ENCODE results near the gene PCNP. TPM values are rescaled to one million over a fixed set of nuclear protein-coding genes. Genes with fewer than 3 reads are reported as not detected.

The PCNP gene
- total RNA-seq, 4 donors from 2014 or later, result 104 to 126 (median 117) TPM

DNA sequence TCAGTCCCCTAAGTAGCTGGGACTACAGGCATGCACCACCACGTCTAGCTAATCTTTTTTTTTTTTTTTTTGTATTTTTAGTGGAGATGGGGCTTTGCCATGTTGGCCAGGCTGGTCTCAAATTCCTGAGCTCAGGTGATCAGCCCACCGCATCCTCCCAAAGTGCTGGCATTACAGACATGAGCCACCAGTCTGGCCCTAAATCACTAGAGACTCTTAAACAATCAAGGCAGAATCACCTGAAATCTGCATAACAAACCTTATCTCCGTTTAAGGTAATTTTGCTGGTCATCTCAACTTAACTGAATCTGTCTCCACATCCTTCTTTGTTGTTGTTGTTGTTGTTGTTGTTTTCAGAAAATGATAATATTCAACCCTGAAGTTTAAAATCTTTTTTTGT, 17.9 kb upstream of the PCNP start:
- Histone ChIP-seq H3K4me3 (no peak overlapping the region), H3K9me3 (no peaks in the 10 kb centered on the region), H3K27me3 (peaks cover 0 to 36% of the 10 kb centered on the region in 2 donors), H3K27ac (no peak overlapping the region), H3K36me3 (no peaks in the 10 kb centered on the region), H3K4me1 (peaks cover 0 to 4% (median 0%) of the 10 kb centered on the region in 4 donors)
- TF ChIP-seq EP300 (IDR thresholded peaks at IDR 0.05) (no peak), POLR2A (IDR thresholded peaks at IDR 0.05) (no peak)
- TF ChIP-seq, protein P1, sequence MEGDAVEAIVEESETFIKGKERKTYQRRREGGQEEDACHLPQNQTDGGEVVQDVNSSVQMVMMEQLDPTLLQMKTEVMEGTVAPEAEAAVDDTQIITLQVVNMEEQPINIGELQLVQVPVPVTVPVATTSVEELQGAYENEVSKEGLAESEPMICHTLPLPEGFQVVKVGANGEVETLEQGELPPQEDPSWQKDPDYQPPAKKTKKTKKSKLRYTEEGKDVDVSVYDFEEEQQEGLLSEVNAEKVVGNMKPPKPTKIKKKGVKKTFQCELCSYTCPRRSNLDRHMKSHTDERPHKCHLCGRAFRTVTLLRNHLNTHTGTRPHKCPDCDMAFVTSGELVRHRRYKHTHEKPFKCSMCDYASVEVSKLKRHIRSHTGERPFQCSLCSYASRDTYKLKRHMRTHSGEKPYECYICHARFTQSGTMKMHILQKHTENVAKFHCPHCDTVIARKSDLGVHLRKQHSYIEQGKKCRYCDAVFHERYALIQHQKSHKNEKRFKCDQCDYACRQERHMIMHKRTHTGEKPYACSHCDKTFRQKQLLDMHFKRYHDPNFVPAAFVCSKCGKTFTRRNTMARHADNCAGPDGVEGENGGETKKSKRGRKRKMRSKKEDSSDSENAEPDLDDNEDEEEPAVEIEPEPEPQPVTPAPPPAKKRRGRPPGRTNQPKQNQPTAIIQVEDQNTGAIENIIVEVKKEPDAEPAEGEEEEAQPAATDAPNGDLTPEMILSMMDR (IDR thresholded peaks at IDR 0.05), result no peak
- no peak for DNase-seq (ENCODE audit: low spot score in 2 of 2)
- WGBS, 2 donors, result 44 to 45% methylated on average over 3 of the region's 3 CpGs

DNA sequence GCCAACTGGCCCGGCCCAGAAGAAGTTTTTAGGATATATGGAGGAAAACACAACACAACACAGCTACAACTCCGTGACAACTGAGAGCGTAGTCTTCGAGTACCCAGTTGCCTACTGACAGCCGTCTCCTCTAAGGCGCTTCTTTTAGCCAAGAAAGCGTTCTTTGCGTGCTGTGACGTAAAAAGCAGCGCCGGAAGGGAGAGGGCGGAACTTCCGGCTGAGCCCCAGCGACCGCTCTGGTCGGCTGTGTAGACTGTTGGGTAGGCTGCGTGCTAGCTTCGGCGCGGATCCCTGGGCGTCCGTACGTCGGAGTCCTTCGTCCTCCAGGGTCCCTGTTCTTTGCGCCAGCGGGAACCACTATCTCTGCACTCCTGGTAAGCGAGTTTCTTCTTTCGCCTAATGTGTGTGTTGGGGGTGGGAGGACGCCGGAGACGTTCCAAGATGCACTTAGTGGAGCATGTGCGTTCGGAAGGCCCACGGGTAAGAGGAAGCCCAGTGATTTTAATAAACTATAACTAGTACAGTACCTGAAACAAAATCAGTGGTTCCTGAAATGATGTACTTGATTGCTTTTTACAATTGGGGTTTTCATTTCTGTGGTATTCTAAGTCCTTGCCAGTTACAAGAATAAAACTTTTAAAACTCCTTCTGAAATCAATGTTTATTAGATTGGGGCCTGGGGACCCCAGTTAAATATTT, 12.2 kb upstream of the PCNP start, which contains the start of gene TRMT10C:
Gene TRMT10C (plus strand): TSS at position 239 of the 699 bp plus-strand sequence. CDS start 2,914 bp downstream, outside the sequence.
- Histone ChIP-seq H3K36me3 (peaks cover 0 to 22% (median 0%) of the 10 kb centered on the region in 3 donors), H3K9me3 (no peaks in the 10 kb centered on the region), H3K27me3 (peaks cover 0 to 19% of the 10 kb centered on the region in 2 donors), H3K4me1 (peaks cover 0 to 25% (median 6%) of the 10 kb centered on the region in 4 donors), H3K4me3 (peak within 1 kb of the TSS; percentile 58 to 89 (median 80)), H3K27ac (peak within 1 kb of the TSS; percentile 86 to 97 (median 91))
- WGBS, 2 donors, result 1% methylated on average over 35 of the region's 35 CpGs
- TF ChIP-seq EP300 (IDR thresholded peaks at IDR 0.05) (peak; percentile 53 to 94), POLR2A (IDR thresholded peaks at IDR 0.05) (peak; percentile 32 to 73)
- TF ChIP-seq, protein P1 (IDR thresholded peaks at IDR 0.05), result no peak
- peak; percentile 62 to 83 for DNase-seq (ENCODE audit: low spot score in 2 of 2)

DNA sequence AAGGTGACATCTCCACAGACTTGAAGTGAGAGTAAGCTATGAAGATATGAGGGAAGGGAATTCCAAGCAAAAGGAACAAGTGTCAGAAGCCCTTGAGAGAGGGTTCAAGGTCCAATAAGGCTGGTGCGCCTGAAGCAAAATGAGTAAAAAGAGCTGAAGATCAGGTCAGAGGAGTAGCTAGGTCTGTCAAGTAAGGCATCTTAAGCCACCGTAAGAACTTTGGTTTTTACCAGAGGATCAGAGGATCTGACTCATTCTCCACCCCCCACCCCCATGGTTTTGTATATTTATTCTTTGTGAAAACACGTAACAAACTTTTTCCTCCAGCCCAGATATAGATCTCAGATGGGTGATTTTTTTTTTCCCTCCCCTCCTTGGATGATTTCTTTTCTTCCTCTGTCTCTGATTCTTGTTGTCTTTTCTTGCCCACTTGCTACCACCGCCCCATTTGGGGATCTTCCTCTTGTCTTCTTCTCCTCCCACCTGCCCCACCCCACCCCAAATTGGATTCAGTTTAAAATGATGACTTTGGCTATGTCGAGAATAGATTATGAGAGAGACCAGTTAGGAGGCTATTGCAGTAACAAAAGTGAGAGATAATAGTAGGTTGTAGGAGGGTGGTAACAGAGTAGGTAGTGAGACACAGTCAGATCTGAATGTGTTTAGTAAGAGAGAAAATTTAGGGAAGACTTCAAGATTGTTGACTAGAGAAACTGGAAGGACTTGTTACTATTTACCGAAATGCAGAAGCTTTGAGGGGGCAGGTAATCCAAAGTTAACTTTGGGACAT, 6.3 kb upstream of the PCNP start:
- no peak for TF ChIP-seq POLR2A (IDR thresholded peaks at IDR 0.05)
- TF ChIP-seq, protein P1 (IDR thresholded peaks at IDR 0.05), result no peak
- no peak for TF ChIP-seq EP300 (IDR thresholded peaks at IDR 0.05)
- Histone ChIP-seq H3K9me3 (no peaks in the 10 kb centered on the region), H3K4me1 (peaks cover 0 to 14% (median 6%) of the 10 kb centered on the region in 4 donors), H3K27me3 (no peaks in the 10 kb centered on the region), H3K4me3 (no peak overlapping the region), H3K27ac (no peak overlapping the region), H3K36me3 (peaks cover 0 to 32% (median 0%) of the 10 kb centered on the region in 3 donors)
- 85 to 88% methylated on average over 6 of the region's 6 CpGs for WGBS, 2 donors
- no peak for DNase-seq (ENCODE audit: low spot score in 2 of 2)

DNA sequence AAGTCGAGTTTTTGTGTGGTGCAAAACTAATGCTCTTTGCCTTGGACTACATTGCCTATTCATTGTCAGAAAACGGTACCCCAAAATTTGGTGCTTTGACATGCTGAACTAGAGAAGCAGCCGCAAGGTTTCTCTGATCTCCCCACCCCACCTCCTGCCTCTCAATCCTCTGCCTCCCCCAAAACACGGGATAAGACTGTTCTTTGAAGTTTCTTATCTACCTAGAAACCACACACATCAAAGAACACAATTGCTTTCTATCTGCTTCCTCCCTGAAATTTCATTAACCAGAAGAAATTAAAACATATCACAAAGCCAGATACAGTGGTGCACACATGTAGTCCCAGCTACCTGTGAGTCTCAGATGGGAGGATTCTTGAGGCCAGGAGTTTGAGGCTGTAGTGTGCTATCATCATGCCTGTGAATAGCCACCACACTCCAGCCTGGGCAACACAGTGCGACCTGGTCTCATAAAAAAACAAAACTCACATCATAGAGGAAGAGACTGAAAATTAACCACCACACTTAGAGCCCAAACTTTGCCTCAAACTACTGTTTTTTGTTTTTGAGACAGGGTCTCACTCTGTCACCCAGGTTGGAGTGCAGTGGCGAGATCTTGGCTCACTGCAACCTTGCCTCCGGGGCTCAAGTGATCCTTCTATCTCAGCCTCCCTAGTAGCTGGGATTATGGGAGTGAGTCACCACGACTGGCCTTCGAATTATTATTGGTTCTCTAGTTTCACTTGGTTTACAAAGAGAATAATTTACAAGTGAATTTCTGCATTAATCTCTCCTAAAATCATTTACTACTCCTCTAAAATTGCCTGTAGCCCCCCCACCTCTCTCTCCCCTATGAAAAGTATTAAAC, 2.7 kb upstream of the PCNP start:
- peaks cover 0 to 24% (median 15%) of the 10 kb centered on the region in 4 donors for H3K4me1 ChIP-seq
- TF ChIP-seq, protein P1 (IDR thresholded peaks at IDR 0.05), result no peak
- no peak for TF ChIP-seq EP300 (IDR thresholded peaks at IDR 0.05)
- TF ChIP-seq POLR2A (IDR thresholded peaks at IDR 0.05), result no peak
- WGBS, 2 donors, result 72 to 78% methylated on average over 9 of the region's 9 CpGs
- H3K27ac ChIP-seq, result no peak overlapping the region
- DNase-seq (ENCODE audit: low spot score in 2 of 2), result no peak
- no peaks in the 10 kb centered on the region for H3K9me3 ChIP-seq
- H3K4me3 ChIP-seq, result no peak overlapping the region
- no peaks in the 10 kb centered on the region for H3K27me3 ChIP-seq
- H3K36me3 ChIP-seq, result peaks cover 0 to 16% (median 0%) of the 10 kb centered on the region in 3 donors

Measured in tibial nerve (tissue), 4 donors.